ENCODE measurements around the gene LAS1L.

- no peak for TF ChIP-seq CTCF (IDR thresholded peaks at IDR 0.05; ENCODE audit: low read depth, low read length, poor library complexity, severe bottlenecking)
- no peak for TF ChIP-seq EZH2phosphoT487 (IDR thresholded peaks at IDR 0.05; ENCODE audit: borderline replicate concordance, low read length)
These were observed 39.8 kb upstream of the LAS1L start for GRCh38 chrX:65574356-65574755.
